DND-41 (cell line): ENCODE data around the gene DCC.
"Not testable (repeated sequence)": the region's sequence is repeated elsewhere in the genome, so short reads cannot be mapped to it uniquely, and the experiment has no call there.

Source experiments
- ATAC-seq: fragments of 200-7000 bp; cut with Tn5 transposase; 3 replicates; pipeline ENCODE4 v1.9.1; 2021; ENCODE audit warnings: low read depth; ENCODE audit not compliant: insufficient read depth
- DNase-seq: peaks from one replicate; pipeline ENCODE4 v3.0.0-alpha.2; 2020
- H2AFZ ChIP-seq: 2 replicates; pipeline ENCODE4 v1.6.0; 2012; ENCODE audit warnings: low read depth, low read length
- H3K27ac ChIP-seq: 2 replicates; pipeline ENCODE4 v1.5.1; 2012; ENCODE audit warnings: low read length, inconsistent platforms
- H3K27me3 ChIP-seq: fragments of 200-600 bp; sonication (generic); 2 replicates; pipeline ENCODE4 v1.6.0; 2012; ENCODE audit warnings: low read length, mild to moderate bottlenecking, inconsistent platforms; ENCODE audit not compliant: insufficient read depth, poor library complexity
- H3K36me3 ChIP-seq: 2 replicates; pipeline ENCODE4 v1.5.1; 2012; ENCODE audit warnings: low read length, inconsistent platforms; ENCODE audit not compliant: insufficient read depth
- H3K4me1 ChIP-seq: 2 replicates; pipeline ENCODE4 v1.5.1; 2012; ENCODE audit warnings: mild to moderate bottlenecking, low read length; ENCODE audit not compliant: insufficient read depth
- H3K4me2 ChIP-seq: 2 replicates; pipeline ENCODE4 v1.6.0; 2012; ENCODE audit warnings: mild to moderate bottlenecking, moderate library complexity, low read length, inconsistent platforms; ENCODE audit not compliant: insufficient read depth
- H3K4me3 ChIP-seq, 2 experiments: fragments of 200-600 bp in 1 of 2; shearing (Covaris generic) in 1 of 2; 2 replicates each; pipeline ENCODE4 v1.5.1; 2012 to 2016; ENCODE audit warnings: inconsistent platforms in 2 of 2, low read length in 2 of 2, mild to moderate bottlenecking in 2 of 2, low read depth in 1 of 2, moderate library complexity in 1 of 2
- H3K79me2 ChIP-seq: 2 replicates; pipeline ENCODE4 v1.6.0; 2012; ENCODE audit warnings: low read length, inconsistent platforms; ENCODE audit not compliant: insufficient read depth
- H3K9ac ChIP-seq: 2 replicates; pipeline ENCODE4 v1.6.0; 2012; ENCODE audit warnings: low read depth, mild to moderate bottlenecking, inconsistent platforms, low read length, moderate library complexity
- H3K9me3 ChIP-seq: 2 replicates; pipeline ENCODE4 v1.5.1; 2012; ENCODE audit warnings: low read length, moderate library complexity, mild to moderate bottlenecking, inconsistent platforms; ENCODE audit not compliant: insufficient read depth, severe bottlenecking
- H4K20me1 ChIP-seq: 2 replicates; pipeline ENCODE4 v1.6.0; 2012; ENCODE audit warnings: low read length; ENCODE audit not compliant: insufficient read depth
- CTCF ChIP-seq: IDR thresholded peaks from 2 replicates; pipeline ENCODE4 v1.5.1; 2012; ENCODE audit warnings: borderline replicate concordance, low read length, moderate library complexity, mild to moderate bottlenecking; ENCODE audit not compliant: poor library complexity, severe bottlenecking; ENCODE audit errors: extremely low read depth
- EZH2 ChIP-seq: IDR thresholded peaks from 3 replicates; pipeline ENCODE4 v1.6.1; 2012; ENCODE audit warnings: borderline replicate concordance, low read depth, mild to moderate bottlenecking, moderate library complexity, low read length, inconsistent platforms; ENCODE audit not compliant: severe bottlenecking

Gene DCC

GRCh38 chr18:53503914-53504441 is 1164.0 kb downstream of the DCC start:
- no peak overlapping the region for H3K4me2 ChIP-seq
- ATAC-seq (no peak), DNase-seq (no peak)
- TF ChIP-seq EZH2 = no peak
- no peak for TF ChIP-seq CTCF
- H4K20me1 ChIP-seq = no peaks in the 10 kb centered on the region
- H3K9ac ChIP-seq = no peak overlapping the region
- no peak overlapping the region for H3K4me3 ChIP-seq
- no peaks in the 10 kb centered on the region for H3K79me2 ChIP-seq
- no peaks in the 10 kb centered on the region for H3K4me1 ChIP-seq
- H3K27me3 ChIP-seq = no peaks in the 10 kb centered on the region
- H3K27ac ChIP-seq = no peak overlapping the region
- H3K9me3 ChIP-seq = no peaks in the 10 kb centered on the region
- no peak overlapping the region for H2AFZ ChIP-seq
- no peaks in the 10 kb centered on the region for H3K36me3 ChIP-seq

- H3K36me3 ChIP-seq = no peaks in the 10 kb centered on the region
- DNase-seq (no peak), ATAC-seq (no peak)
- no peaks in the 10 kb centered on the region for H3K4me1 ChIP-seq
- no peaks in the 10 kb centered on the region for H3K79me2 ChIP-seq
- no peaks in the 10 kb centered on the region for H4K20me1 ChIP-seq
- no peak overlapping the region for H3K27ac ChIP-seq
- no peaks in the 10 kb centered on the region for H3K9me3 ChIP-seq
- TF ChIP-seq CTCF (no peak), EZH2 (no peak)
- no peaks in the 10 kb centered on the region for H3K27me3 ChIP-seq
- no peak overlapping the region for H2AFZ ChIP-seq
- H3K4me3 ChIP-seq = no peak overlapping the region
- no peak overlapping the region for H3K4me2 ChIP-seq
- H3K9ac ChIP-seq = no peak overlapping the region
These were observed 1168.5 kb downstream of the DCC start for GRCh38 chr18:53508529-53508928.

- Histone ChIP-seq H2AFZ (no peak overlapping the region), H3K4me1 (no peaks in the 10 kb centered on the region), H3K4me2 (no peak overlapping the region), H3K9me3 (no peaks in the 10 kb centered on the region), H3K4me3 (no peak overlapping the region), H3K27ac (no peak overlapping the region), H4K20me1 (no peaks in the 10 kb centered on the region), H3K9ac (no peak overlapping the region), H3K79me2 (no peaks in the 10 kb centered on the region), H3K27me3 (no peaks in the 10 kb centered on the region), H3K36me3 (no peaks in the 10 kb centered on the region)
- DNase-seq (no peak), ATAC-seq (no peak)
- TF ChIP-seq CTCF (no peak), EZH2 (no peak)
These were observed 1169.9 kb downstream of the DCC start for GRCh38 chr18:53509886-53510285.

GRCh38 chr18:53511725-53512124 is 1171.7 kb downstream of the DCC start:
- H3K36me3 ChIP-seq, H3K27ac ChIP-seq, H2AFZ ChIP-seq, H3K4me1 ChIP-seq, H3K9me3 ChIP-seq, H3K9ac ChIP-seq, H4K20me1 ChIP-seq, ATAC-seq, H3K27me3 ChIP-seq, H3K4me3 ChIP-seq, H3K4me2 ChIP-seq, H3K79me2 ChIP-seq, DNase-seq: not testable (repeated sequence)
